HG03520 (cell line): ENCODE data around the gene DUSP9.
"Not testable (repeated sequence)": the region's sequence is repeated elsewhere in the genome, so short reads cannot be mapped to it uniquely, and the experiment has no call there.

Source experiments
- ATAC-seq: cut with Tn5 transposase; IDR thresholded peaks from one replicate; pipeline ENCODE4 v1.9.1; 2021; ENCODE audit warnings: mild to moderate bottlenecking, moderate library complexity; ENCODE audit not compliant: unreplicated experiment

DUSP9 gene

GRCh38 chrX:153670748-153671588 is 24.0 kb downstream of the DUSP9 start:
- ATAC-seq: no peak

DNA sequence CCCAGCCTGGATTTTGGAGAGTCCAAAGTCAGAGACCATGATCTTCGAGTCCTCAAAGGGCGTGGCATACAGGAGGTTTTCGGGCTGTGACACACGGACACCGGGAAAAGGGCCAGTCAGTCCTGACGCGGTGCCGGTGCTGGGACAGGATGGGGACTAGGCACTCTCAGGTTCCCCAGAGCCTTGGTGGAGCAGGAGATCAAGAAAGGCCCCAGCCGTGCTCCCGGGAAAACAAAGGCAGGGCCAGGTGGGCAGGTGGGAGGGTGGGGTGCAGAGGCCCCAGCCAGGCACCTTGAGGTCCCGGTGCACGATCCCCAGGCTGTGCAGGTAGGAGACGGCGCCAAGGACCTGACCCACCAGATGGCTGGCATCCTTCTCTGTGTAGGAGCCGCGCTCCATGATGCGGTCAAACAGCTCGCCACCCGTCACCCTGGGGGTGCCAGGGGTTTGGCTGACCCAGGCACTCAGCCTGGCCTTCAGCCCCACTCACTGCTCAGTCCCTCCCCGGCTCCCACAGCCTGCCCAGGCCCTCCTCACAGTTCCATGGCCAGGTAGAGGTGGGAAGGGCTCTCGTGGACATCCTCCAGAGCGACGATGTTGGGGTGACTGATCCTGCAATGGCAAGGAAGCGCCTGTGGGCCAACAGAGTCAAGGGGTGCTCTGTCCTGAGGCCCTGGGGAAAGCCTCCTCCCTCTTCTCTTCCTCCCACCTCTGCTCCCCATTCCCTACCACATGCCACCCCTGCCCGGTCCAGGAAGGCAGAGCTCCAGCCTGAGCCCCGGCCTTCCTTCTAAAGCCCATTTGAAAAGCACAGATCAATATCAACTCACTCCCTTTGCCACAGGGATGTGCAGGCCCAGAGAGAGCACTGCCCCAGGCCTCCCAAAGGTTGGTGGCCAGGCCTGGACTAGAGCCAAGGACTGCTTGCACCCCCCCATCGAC is 24.9 kb downstream of the DUSP9 start:
- ATAC-seq: no peak

GRCh38 chrX:153672531-153673427 is 25.8 kb downstream of the DUSP9 start:
- no peak for ATAC-seq

GRCh38 chrX:153673428-153674218 is 26.6 kb downstream of the DUSP9 start, which contains the start of gene PNCK:
Gene PNCK, minus strand, starts transcription at chrX:153673813. Its CDS starts 737 bp downstream, at chrX:153673076.
- no peak for ATAC-seq

DNA sequence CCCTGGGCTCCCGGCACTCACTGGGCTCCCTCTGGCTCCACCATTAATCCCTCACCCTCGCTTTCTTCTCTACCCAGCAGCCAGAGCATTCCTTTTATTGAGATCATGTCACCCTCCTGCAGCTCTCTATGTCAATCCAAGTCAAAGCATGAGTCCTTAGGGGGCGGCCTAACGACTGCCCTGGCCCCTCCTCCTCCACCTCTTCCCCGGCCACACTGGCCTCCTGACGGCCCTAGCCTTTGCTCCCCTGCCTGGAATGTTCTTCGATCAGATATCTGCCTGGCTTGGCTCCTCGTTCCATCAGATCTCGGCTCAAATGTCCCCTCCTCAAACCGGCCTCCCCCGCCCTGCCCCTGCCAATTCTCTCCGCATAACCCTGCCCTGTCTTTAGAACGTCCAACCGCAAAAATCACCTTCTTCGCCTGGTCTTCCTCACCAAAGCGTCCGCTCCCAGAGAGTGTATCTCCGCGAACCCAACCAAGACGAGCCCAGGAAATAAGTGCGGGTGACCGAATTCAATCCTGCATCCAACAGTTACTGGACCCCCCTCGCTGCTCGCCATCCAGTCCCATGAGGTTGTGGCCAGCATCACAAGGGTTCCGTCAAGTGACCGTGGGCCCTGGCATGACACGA is 27.3 kb downstream of the DUSP9 start:
- no peak for ATAC-seq

DNA sequence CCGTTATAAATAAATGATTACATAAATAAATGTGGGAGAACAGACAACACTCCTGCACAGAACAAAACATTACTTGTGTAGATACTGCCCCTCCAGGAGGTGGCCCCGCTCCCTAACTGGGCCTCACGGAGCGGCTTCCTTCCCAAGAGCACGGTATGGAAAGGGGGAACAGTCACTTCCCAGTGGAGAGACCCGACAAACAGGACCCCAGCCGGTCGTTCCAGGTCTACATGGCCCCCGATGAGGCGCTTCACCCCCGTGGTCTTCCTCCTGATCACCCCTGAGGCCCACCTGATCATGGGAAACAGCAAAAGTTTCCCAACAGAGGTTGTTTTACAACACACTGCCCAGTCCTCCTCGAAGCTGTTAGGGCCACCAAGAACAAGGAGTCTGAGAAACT is 34.2 kb downstream of the DUSP9 start:
- ATAC-seq: no peak

DNA sequence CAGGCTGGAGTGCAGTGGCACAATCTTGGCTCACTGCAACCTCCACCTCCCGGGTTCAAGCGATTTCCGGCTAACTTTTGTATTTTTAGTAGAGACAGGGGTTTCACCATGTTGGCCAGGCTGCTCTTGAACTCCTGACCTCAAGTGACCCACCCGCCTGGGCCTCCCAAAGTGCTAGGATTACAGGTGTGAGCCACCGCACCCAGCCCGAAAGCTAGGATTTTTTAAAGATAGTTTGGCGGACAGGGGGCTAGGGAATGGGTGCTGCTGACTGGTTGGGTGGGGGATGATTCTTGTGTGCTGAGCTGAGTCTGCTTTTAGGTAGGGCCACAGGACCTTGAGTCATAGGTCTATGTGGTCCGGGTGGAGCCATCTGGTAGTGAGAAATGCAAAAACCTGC is 36.5 kb downstream of the DUSP9 start:
- ATAC-seq: not testable (repeated sequence)

DNA sequence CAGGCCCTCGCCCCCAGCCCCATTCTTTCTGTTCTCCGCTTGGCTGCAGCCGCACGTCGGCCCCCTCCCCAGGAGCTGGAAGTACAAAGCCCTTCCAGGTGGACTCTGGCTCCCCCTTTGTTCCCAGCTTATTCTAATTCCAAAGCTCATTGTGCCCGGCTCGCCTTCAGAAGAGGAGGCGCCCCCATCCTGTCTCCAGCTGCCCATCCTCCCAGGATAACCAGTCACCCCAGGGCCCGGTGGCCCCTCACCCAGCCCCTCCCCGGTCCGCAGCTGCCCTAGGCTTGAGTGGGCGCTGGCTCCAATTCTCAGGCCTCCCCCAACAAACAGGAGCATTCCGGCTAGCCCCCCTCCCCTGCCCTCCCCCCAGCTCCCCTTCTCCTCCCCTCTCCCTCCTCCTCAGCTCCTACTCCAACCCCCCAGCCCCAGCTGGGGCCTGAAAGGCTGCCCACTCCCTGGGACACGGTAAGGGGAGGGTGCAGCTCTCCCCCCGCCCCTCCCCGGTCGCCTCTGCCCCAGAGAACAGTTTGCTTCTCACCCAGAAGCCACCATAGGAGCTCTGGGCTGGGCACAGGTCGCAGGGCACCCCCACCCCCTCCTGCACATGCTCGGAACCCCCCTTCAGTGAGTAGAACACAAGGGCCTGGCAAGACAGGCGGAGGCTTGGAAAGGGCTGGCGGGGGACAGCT is 37.6 kb downstream of the DUSP9 start:
- ATAC-seq: no peak

- no peak for ATAC-seq
These were observed 38.1 kb downstream of the DUSP9 start for GRCh38 chrX:153685156-153685536.

DNA sequence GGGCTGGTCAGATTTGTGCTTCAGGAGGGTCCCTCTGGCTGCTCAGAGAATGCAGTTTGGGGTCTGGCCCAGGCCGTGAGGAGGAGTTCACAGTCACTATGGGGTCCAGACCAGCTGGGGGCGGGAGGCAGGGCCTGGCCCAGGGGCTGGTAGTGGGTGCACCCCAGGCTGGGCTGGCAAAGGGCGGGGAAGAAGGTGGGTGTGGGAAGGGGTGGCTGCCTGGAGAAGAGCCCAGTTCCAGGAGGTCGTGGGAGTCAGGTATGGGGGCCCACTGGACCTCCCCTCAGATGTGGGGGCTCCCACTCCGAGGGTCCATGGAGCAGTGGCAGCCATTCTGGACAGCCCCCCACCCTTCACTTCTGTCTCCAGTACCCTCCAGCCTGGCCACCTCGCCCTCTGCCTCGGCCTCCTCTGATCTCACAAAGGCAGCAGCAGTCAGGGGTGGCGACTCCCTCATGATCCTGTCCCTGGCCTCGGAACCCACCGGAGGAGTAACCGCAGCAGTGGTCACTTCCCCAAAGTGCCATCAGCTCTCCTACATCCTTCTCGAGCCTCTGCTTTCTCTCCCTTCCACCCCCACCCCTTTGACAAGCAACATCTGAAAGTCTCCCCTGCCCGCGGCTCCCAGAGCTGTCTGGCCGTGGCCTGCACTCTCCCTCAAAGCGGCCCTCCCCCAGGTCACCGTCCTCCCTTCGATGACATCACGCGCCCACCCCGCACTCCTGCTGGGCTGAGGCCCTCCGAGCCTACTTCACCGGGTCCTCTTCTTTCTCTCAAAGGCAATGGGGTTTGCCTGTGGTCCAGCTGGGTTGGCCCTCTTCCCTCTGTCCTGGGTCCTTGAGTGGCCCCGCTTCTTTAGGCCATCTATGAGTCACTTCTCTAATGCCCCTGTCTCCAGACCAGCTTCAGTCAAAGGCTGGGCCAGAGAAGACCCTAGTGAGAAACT is 39.0 kb downstream of the DUSP9 start:
- ATAC-seq: no peak

DNA sequence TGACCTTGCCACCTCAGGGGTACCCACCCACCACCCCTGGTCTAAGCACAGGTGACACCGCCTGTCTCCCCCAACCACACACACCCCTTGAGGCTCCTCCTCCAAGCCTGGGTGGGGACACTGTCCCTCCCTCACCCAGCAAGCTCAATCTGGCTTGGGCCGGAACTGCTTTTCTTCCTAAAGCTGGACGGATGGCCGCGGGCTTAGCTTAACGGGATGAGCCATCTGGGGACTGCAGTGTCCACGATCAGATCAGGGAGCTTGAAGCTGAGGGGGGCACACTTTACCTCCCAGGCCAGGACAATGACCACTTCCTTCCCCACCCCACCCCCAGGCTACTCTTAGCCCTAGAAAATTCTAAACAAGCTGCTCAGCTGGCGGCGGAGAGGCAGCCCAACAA is 39.7 kb downstream of the DUSP9 start:
- no peak for ATAC-seq

DNA sequence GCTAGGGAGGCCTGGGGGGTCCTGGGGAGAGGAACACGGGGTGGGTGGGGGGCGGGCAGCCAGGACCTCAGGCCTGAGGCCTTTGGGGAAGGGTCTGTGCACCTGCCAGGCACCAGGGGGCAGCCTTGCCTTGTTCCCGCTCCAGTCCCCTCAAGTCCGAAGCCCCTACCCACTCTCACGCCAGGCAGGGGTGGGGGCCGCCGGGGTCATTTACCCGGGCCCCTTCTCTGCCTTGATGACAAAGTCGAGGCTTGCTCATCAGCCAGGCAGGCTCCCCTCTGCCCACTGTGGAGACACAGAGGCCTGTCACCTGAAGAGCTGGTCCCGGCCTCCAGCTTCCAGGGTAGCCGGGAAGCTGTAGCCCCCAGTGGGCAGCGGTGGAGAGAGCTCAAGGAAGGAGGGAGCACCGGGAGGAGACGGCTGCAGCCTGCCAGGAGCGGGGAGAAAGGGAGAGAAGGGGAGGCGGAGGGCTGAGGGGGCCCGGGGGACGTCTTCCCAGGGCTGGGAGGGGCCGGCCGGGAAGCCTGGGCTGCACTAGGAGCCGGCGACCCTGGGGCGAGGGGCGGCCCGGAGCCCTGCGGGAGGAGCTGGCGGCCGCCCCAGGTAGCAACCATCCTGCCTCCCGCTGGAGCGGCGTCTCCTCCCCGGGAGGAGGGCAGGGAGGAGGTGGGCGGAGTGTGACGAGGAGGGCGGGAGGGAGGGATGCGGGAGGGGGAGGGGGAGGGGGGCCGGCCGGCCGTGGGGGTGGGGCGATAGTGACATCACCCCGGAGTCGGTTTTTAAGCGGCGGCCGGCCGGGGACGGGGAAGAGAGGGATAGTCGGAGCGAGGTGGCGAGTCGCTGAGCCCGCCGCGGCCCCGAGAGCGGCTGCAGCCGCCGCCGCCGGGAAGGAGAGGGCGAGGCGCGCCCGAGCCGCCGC is 40.4 kb downstream of the DUSP9 start, which contains the start of gene SLC6A8:
TSS of gene SLC6A8 (plus strand) at position 806 of the 919 bp plus-strand sequence. CDS start 649 bp downstream, outside the sequence.
- ATAC-seq: no peak

DNA sequence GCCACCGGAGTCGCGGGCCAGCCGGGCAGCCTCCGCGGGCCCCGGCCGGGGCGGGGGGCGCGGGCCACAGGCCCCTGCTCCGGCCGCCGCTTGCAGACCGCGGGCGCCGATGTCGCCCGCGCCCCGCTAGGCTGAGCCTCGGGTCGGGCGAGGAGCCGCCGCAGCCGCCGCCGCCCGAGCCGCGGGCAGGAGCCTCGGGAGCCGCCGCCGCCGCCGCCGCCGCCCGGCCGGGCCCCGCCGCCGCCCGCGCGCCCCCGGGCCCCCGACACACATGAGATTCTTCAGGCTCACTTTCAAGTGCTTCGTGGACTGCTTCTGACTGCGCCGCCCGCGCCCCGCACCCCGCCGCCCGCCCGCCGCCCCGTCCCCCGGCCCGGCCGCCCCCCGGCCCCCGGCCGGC is 41.1 kb downstream of the DUSP9 start:
- ATAC-seq: no peak

GRCh38 chrX:153688506-153688905 is 41.5 kb downstream of the DUSP9 start:
- ATAC-seq: no peak

DNA sequence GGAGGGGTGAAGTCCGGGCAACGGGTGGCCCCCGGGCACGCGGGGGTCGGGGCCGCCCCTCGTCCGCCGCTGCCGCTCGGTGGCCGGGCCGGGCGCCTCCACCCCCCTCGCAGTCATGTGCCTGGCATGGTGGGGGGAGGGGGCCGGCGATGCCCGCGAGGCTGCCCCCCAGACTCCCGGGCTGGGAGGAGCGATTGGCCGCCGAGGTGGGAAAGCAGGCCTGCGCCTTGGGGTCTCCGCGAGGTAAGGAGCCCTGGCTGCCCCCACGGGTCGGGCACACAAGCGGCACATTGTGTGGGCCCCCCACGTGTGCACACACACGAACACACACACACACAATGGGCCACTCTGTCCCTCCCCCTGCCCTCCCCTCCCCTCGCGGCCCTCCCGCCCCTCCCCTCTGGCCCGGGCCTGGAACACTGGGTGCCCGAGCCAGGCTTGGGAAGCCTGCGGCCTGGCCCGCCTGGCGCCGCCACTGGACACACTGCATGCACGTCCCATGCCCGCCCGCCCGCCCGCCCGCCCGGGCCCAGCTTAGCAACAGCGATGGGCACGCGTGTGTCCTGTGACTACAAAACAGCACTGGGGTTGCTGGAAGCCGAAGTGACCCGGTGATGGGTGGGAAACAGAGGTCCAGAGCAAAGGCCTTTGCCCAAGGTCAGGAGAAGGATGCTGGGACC is 42.0 kb downstream of the DUSP9 start:
- ATAC-seq: no peak
